HL-60 (cell line): ENCODE measurements around the gene RBBP8.

Experiments
- DNase-seq, 2 experiments: peaks; one replicate each; pipeline ENCODE4 v3.0.0-alpha.2; 2010 to 2020; ENCODE audit warnings: low read depth in 1 of 2, low spot score in 1 of 2
- H3K27ac ChIP-seq: fragments of 250-450 bp; sonication (Bioruptor Pico); replicated peaks from 2 replicates; pipeline ENCODE4 v1.5.1; 2020; ENCODE audit warnings: mild to moderate bottlenecking, moderate library complexity
- H3K27me3 ChIP-seq: fragments of 250-450 bp; sonication (Bioruptor Pico); 2 replicates; pipeline ENCODE4 v1.5.1; 2021; ENCODE audit warnings: mild to moderate bottlenecking, moderate library complexity; ENCODE audit not compliant: insufficient read depth, poor library complexity, severe bottlenecking
- H3K4me3 ChIP-seq: replicated peaks from 2 replicates; pipeline ENCODE4 v1.5.1; 2011; ENCODE audit warnings: mild to moderate bottlenecking, control low read depth, low read length; ENCODE audit not compliant: insufficient read depth
- CTCF ChIP-seq: IDR thresholded peaks from one replicate; pipeline ENCODE4 v1.5.1; 2011; ENCODE audit warnings: low read length, control low read depth, inconsistent platforms; ENCODE audit not compliant: insufficient read depth
- GABPA ChIP-seq: IDR thresholded peaks from 2 replicates; pipeline ENCODE4 v1.6.1; 2012; ENCODE audit warnings: low read depth
- POLR2AphosphoS5 ChIP-seq: IDR thresholded peaks from 2 replicates; pipeline ENCODE4 v1.6.1; 2012; ENCODE audit warnings: low read depth
- REST ChIP-seq: IDR thresholded peaks from 2 replicates; pipeline ENCODE4 v1.6.1; 2012; ENCODE audit warnings: low read depth; ENCODE audit not compliant: insufficient replicate concordance
- SPI1 ChIP-seq: IDR thresholded peaks from 2 replicates; pipeline ENCODE4 v1.6.1; 2012; ENCODE audit warnings: low read depth, mild to moderate bottlenecking, borderline replicate concordance

The RBBP8 gene

GRCh38 chr18:22939649-22940048 is 6.5 kb downstream of the RBBP8 start:
- no peak overlapping the region for H3K4me3 ChIP-seq
- DNase-seq: no peak
- H3K27ac ChIP-seq: no peak overlapping the region
- H3K27me3 ChIP-seq: no peaks in the 10 kb centered on the region
- TF ChIP-seq REST (no peak), POLR2AphosphoS5 (no peak), GABPA (no peak), SPI1 (peak; percentile 58; the same call in 1 of the 2 replicates), CTCF (no peak)

GRCh38 chr18:22943847-22944246 is 10.7 kb downstream of the RBBP8 start:
- Histone ChIP-seq H3K27me3 (no peaks in the 10 kb centered on the region), H3K4me3 (no peak overlapping the region), H3K27ac (no peak overlapping the region)
- DNase-seq: no peak
- TF ChIP-seq GABPA: no peak
- TF ChIP-seq REST: no peak
- no peak for TF ChIP-seq CTCF
- no peak for TF ChIP-seq POLR2AphosphoS5
- no peak for TF ChIP-seq SPI1

- Histone ChIP-seq H3K27ac (no peak overlapping the region), H3K27me3 (no peaks in the 10 kb centered on the region), H3K4me3 (no peak overlapping the region)
- no peak for TF ChIP-seq SPI1
- no peak for DNase-seq
These were observed 13.1 kb downstream of the RBBP8 start for GRCh38 chr18:22946217-22946616.

- H3K4me3 ChIP-seq: no peak overlapping the region
- TF ChIP-seq CTCF (no peak), POLR2AphosphoS5 (no peak), SPI1 (no peak), REST (no peak), GABPA (no peak)
- no peak overlapping the region for H3K27ac ChIP-seq
- no peaks in the 10 kb centered on the region for H3K27me3 ChIP-seq
- no peak for DNase-seq
These were observed 13.7 kb downstream of the RBBP8 start for GRCh38 chr18:22946846-22947245.
